ENCODE data around the gene ARMC9. TPM values are rescaled to one million over a fixed set of nuclear protein-coding genes. Genes with fewer than 3 reads are reported as not detected.

ARMC9 gene
- total and polyA plus RNA-seq, 9 donors: 16.7 to 33.5 (median 29.3) TPM

DNA sequence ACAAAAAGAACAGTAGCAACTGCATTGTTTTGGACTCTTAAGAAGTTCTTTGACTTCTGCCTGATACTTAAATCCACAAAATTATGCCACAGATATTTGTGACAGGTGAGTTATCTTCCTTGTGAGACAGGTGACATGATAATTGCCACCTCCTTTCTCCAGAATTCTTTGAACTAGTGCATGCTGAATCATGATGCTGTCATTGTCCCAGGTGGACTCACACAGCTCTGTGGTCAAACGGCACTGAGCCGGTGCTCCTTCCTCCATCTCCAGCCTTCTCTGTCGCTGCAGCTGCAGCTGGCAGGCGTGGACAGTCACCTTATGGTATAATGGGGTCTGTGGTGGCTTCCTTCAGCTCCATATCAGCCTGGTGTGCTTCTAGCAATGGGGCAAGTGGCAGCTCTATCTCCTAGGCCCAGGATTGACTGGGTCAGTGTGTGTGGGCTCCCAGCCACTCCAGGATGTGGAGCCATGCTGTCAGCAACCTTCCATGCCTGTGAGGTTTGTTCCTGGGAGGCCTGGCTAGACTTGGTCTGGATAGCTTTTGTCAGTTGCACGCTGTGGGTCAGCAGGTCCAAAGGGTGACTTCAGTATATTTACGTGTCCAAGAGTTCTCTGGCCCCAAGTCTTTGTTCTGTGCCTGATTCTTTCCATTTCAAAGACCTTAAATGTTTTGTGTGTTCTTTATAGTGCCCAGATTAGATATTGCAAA is 15.7 kb downstream of the ARMC9 start:
- 93 to 97% (median 93%) methylated on average over 6 of the region's 6 CpGs for WGBS, 3 donors
- Histone ChIP-seq H3K27ac (no peak overlapping the region), H3K27me3 (no peaks in the 10 kb centered on the region), H3K9me3 (no peaks in the 10 kb centered on the region), H3K4me1 (ENCODE audit: insufficient read depth) (no peaks in the 10 kb centered on the region), H3K36me3 (no peaks in the 10 kb centered on the region), H3K4me3 (no peak overlapping the region)
- DNase-seq: no peak
- TF ChIP-seq CTCF (IDR thresholded peaks at IDR 0.05) (no peak), EP300 (IDR thresholded peaks at IDR 0.05) (no peak), POLR2A (IDR thresholded peaks at IDR 0.05) (no peak)
- intact Hi-C loops (cut with DNase I): no loop called here

GRCh38 chr2:231218366-231218765 is 19.9 kb downstream of the ARMC9 start:
- H3K4me1 ChIP-seq (ENCODE audit: insufficient read depth): peaks cover 5% of the 10 kb centered on the region

GRCh38 chr2:231219289-231219688 is 20.9 kb downstream of the ARMC9 start:
- Histone ChIP-seq H3K4me1 (ENCODE audit: insufficient read depth) (peaks cover 5% of the 10 kb centered on the region), H3K36me3 (no peaks in the 10 kb centered on the region), H3K27me3 (no peaks in the 10 kb centered on the region), H3K4me3 (no peak overlapping the region), H3K9me3 (no peaks in the 10 kb centered on the region), H3K27ac (no peak overlapping the region)
- 95% methylated on average over 3 of the region's 3 CpGs for WGBS, 3 donors
- DNase-seq: no peak
- intact Hi-C loops (cut with DNase I): no loop called here
- TF ChIP-seq CTCF (IDR thresholded peaks at IDR 0.05) (no peak), EP300 (IDR thresholded peaks at IDR 0.05) (no peak), POLR2A (IDR thresholded peaks at IDR 0.05) (no peak)

More at GRCh38 chr2:231218366-231218765, 19.9 kb downstream of the ARMC9 start:
- DNase-seq: no peak
- no peaks in the 10 kb centered on the region for H3K9me3 ChIP-seq
- no peaks in the 10 kb centered on the region for H3K36me3 ChIP-seq
- H3K27ac ChIP-seq: no peak overlapping the region
- no peaks in the 10 kb centered on the region for H3K27me3 ChIP-seq
- WGBS, 3 donors: 85 to 92% (median 90%) methylated on average over 3 of the region's 3 CpGs
- intact Hi-C loops (cut with DNase I): no loop called here
- no peak for TF ChIP-seq POLR2A (IDR thresholded peaks at IDR 0.05)
- no peak for TF ChIP-seq CTCF (IDR thresholded peaks at IDR 0.05)
- no peak for TF ChIP-seq EP300 (IDR thresholded peaks at IDR 0.05)
- H3K4me3 ChIP-seq: no peak overlapping the region

DNA sequence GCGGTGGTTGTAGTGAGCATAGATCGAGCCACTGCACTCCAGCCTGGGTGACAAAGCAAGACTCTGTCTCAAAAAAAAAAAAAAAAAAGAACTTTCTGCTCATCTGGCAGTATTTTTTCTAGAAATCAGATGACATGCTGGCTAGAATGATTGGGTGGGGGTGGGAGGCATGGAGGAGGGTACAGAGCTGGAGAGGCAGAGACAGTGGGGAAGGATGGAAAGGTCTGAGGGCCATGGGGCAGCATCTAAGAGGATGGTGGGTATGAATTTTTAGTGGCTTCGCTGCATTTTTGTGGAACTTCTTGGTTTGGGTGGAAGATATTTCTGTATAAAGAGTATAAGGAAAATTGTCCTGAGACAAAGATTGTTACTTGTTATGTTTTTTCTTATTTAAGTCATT is 23.3 kb downstream of the ARMC9 start:
- Histone ChIP-seq H3K9me3 (no peaks in the 10 kb centered on the region), H3K27ac (peak overlapping the region in 1 of 2 donors; percentile 66), H3K27me3 (no peaks in the 10 kb centered on the region), H3K4me1 (ENCODE audit: insufficient read depth) (peaks cover 5% of the 10 kb centered on the region), H3K4me3 (no peak overlapping the region), H3K36me3 (no peaks in the 10 kb centered on the region)
- intact Hi-C loops (cut with DNase I): loop anchor here in 2 of 4 donors (10.0 kb wide), 2 partner anchors 53 to 193 kb away; no protein-coding TSS in a partner anchor
- no peak for TF ChIP-seq POLR2A (IDR thresholded peaks at IDR 0.05)
- no peak for TF ChIP-seq EP300 (IDR thresholded peaks at IDR 0.05)
- no peak for TF ChIP-seq CTCF (IDR thresholded peaks at IDR 0.05)
- no peak for DNase-seq
- 80 to 88% (median 88%) methylated on average over 3 of the region's 3 CpGs for WGBS, 3 donors

Data from ovary (tissue), 9 donors.